Measurements from ENCODE around the gene MIS18BP1. TPM values are rescaled to one million over a fixed set of nuclear protein-coding genes. Genes with fewer than 3 reads are reported as not detected.

Gene MIS18BP1
- total and polyA plus RNA-seq, 2 experiments from 2014 or later, result 109 to 216 TPM

- TF ChIP-seq ZNF462 (CRISPR knock-in tag; IDR thresholded peaks at IDR 0.05), result no peak
- no peak for TF ChIP-seq ZNF331 (CRISPR knock-in tag; IDR thresholded peaks at IDR 0.05; ENCODE audit: low read depth)
- no peak for TF ChIP-seq EZH2 (IDR thresholded peaks at IDR 0.05; ENCODE audit: low read depth, unreplicated experiment)
- no peak for TF ChIP-seq REST (IDR thresholded peaks at IDR 0.05; ENCODE audit: unreplicated experiment)
These were observed 14.0 kb downstream of the MIS18BP1 start (continued) for GRCh38 chr14:45238988-45239387.

- Mint-ChIP-seq H3K4me3 (no peak overlapping the region), H3K27ac (no peak overlapping the region), H3K4me1 (peaks cover 12% of the 10 kb centered on the region; the same call in 2 of the 3 replicates), H3K36me3 (ENCODE audit: low read depth) (peaks cover 70% of the 10 kb centered on the region), H3K27me3 (ENCODE audit: insufficient read depth, low read depth, poor library complexity) (peaks cover 8% of the 10 kb centered on the region), H3K9me3 (no peaks in the 10 kb centered on the region)
- H3K79me2 ChIP-seq (replicated peaks; ENCODE audit: insufficient read depth), result peaks cover 3% of the 10 kb centered on the region; the same call in 1 of the 2 replicates
- no peak for DNase-seq (ENCODE audit: low spot score)
- H4K20me1 ChIP-seq (replicated peaks; ENCODE audit: insufficient read depth), result no peaks in the 10 kb centered on the region
- no peaks in the 10 kb centered on the region for H3K27me3 ChIP-seq (ENCODE audit: insufficient read depth)
- H3F3A ChIP-seq (replicated peaks; ENCODE audit: low read depth), result no peaks in the 10 kb centered on the region
- no peaks in the 10 kb centered on the region for H3K9me2 ChIP-seq (ENCODE audit: insufficient read depth)
- no peak for ATAC-seq
- no peak overlapping the region for H3K4me2 ChIP-seq
- H3K4me1 ChIP-seq (ENCODE audit: insufficient read depth), result peaks cover 6% of the 10 kb centered on the region
- H3K27ac ChIP-seq (ENCODE audit: low read depth), result no peak overlapping the region
- peaks cover 50% of the 10 kb centered on the region for H3K36me3 ChIP-seq (ENCODE audit: insufficient read depth)
- H3K4me3 ChIP-seq, result no peak overlapping the region
- no peak overlapping the region for H2AFZ ChIP-seq
- TF ChIP-seq STAT1 (IDR thresholded peaks at IDR 0.05; ENCODE audit: unreplicated experiment) (no peak), CREB1 (CRISPR knock-in tag; IDR thresholded peaks at IDR 0.05; ENCODE audit: low read depth) (no peak), ZNF331 (CRISPR knock-in tag; IDR thresholded peaks at IDR 0.05; ENCODE audit: low read depth) (no peak), CTCF (conservative IDR thresholded peaks at IDR 0.05; ENCODE audit: low read depth in 2 of 2) (no peak), POLR2AphosphoS5 (IDR thresholded peaks at IDR 0.05; ENCODE audit: low read depth) (no peak), EZH2 (IDR thresholded peaks at IDR 0.05; ENCODE audit: low read depth, unreplicated experiment) (no peak)
These were observed 25.4 kb downstream of the MIS18BP1 start for GRCh38 chr14:45227566-45227965.

Measured in GM23338 (cell line).